Peyer's patch (tissue), 4 donors: Measurements from ENCODE around the gene SGO2. TPM values are rescaled to one million over a fixed set of nuclear protein-coding genes. Genes with fewer than 3 reads are reported as not detected.
"Not testable (repeated sequence)": the region's sequence is repeated elsewhere in the genome, so short reads cannot be mapped to it uniquely, and the experiment has no call there.

Experiments used
- DNase-seq, 3 donors: peaks; one replicate each; pipeline ENCODE4 v3.0.0-alpha.2; 2017 to 2019
- H3K27ac ChIP-seq, 4 donors: fragments of 200-600 bp; sonication (generic); one replicate each; pipeline ENCODE4 v1.5.1; 2016 to 2019
- H3K27me3 ChIP-seq, 2 donors: fragments of 200-600 bp; sonication (generic); one replicate each; pipeline ENCODE4 v1.5.1; 2019
- H3K36me3 ChIP-seq, 3 donors: fragments of 200-600 bp; sonication (generic); one replicate each; pipeline ENCODE4 v1.5.1; 2016 to 2019
- H3K4me1 ChIP-seq, 4 donors: fragments of 200-600 bp; sonication (generic); one replicate each; pipeline ENCODE4 v1.5.1; 2016 to 2019
- H3K4me3 ChIP-seq, 4 donors: fragments of 200-600 bp; sonication (generic); 1 replicate in 3 of 4; 2 replicates in 1 of 4; pipeline ENCODE4 v1.5.1; 2016 to 2019; ENCODE audit warnings: mild to moderate bottlenecking in 1 of 4
- H3K9me3 ChIP-seq, 4 donors: fragments of 200-600 bp; sonication (generic); one replicate each; pipeline ENCODE4 v1.5.1; 2016 to 2019; ENCODE audit warnings: mild to moderate bottlenecking in 1 of 4
- CTCF ChIP-seq, 6 experiments: fragments of 450-650 bp in 4 of 6; fragments of 200-600 bp in 2 of 6; sonication (generic) in 1 of 6; IDR thresholded peaks; one replicate each; pipeline ENCODE4 v1.5.1; 2017 to 2019; ENCODE audit warnings: antibody characterized with exemption in 6 of 6, mild to moderate bottlenecking in 3 of 6, moderate library complexity in 1 of 6
- POLR2A ChIP-seq, 2 donors: fragments of 450-650 bp; IDR thresholded peaks; one replicate each; pipeline ENCODE4 v1.5.1; 2017; ENCODE audit warnings: antibody characterized with exemption in 2 of 2, mild to moderate bottlenecking in 2 of 2, moderate library complexity in 2 of 2
- total RNA-seq, 4 donors: library from RNA; depleted of rRNA; stranded (reverse); fragments of >200 nt; gene quantifications; one replicate each; pipeline ENCODE4 v1.1.0, GENCODE V29; 2016

Gene SGO2
- total RNA-seq, 4 donors from 2014 or later: 2.5 to 10.0 (median 6.7) TPM

GRCh38 chr2:200538139-200538538, 12.1 kb downstream of the SGO2 start:
- Histone ChIP-seq H3K27ac (no peak overlapping the region), H3K27me3 (no peaks in the 10 kb centered on the region), H3K4me1 (no peaks in the 10 kb centered on the region), H3K36me3 (peaks cover 0 to 5% (median 0%) of the 10 kb centered on the region in 3 donors), H3K4me3 (no peak overlapping the region), H3K9me3 (no peaks in the 10 kb centered on the region)
- no peak for DNase-seq
- TF ChIP-seq POLR2A (IDR thresholded peaks at IDR 0.05): no peak

- TF ChIP-seq CTCF (IDR thresholded peaks at IDR 0.05) (no peak), POLR2A (IDR thresholded peaks at IDR 0.05) (no peak)
- peaks cover 0 to 5% (median 0%) of the 10 kb centered on the region in 3 donors for H3K36me3 ChIP-seq
- no peaks in the 10 kb centered on the region for H3K4me1 ChIP-seq
- H3K27me3 ChIP-seq: no peaks in the 10 kb centered on the region
- DNase-seq: no peak
- no peak overlapping the region for H3K27ac ChIP-seq
- no peaks in the 10 kb centered on the region for H3K9me3 ChIP-seq
- H3K4me3 ChIP-seq: no peak overlapping the region
Measured at GRCh38 chr2:200540793-200541192, 14.8 kb downstream of the SGO2 start.

- H3K9me3 ChIP-seq, H3K4me3 ChIP-seq, H3K36me3 ChIP-seq, H3K27me3 ChIP-seq, H3K27ac ChIP-seq, H3K4me1 ChIP-seq, DNase-seq: not testable (repeated sequence)
Measured at GRCh38 chr2:200566596-200566995, 40.6 kb downstream of the SGO2 start.

- Histone ChIP-seq H3K9me3 (no peaks in the 10 kb centered on the region), H3K36me3 (no peaks in the 10 kb centered on the region), H3K27ac (no peak overlapping the region), H3K4me1 (no peaks in the 10 kb centered on the region), H3K27me3 (no peaks in the 10 kb centered on the region), H3K4me3 (no peak overlapping the region)
- TF ChIP-seq POLR2A (IDR thresholded peaks at IDR 0.05) (no peak), CTCF (IDR thresholded peaks at IDR 0.05) (no peak)
- no peak for DNase-seq
Measured at GRCh38 chr2:200567932-200568331, 41.9 kb downstream of the SGO2 start.

- Histone ChIP-seq H3K27me3 (no peaks in the 10 kb centered on the region), H3K4me1 (no peaks in the 10 kb centered on the region), H3K27ac (no peak overlapping the region), H3K9me3 (no peaks in the 10 kb centered on the region), H3K36me3 (no peaks in the 10 kb centered on the region), H3K4me3 (no peak overlapping the region)
- no peak for DNase-seq
- peak in 4 of 6 experiments; percentile 24 to 49 (median 32) for TF ChIP-seq CTCF (IDR thresholded peaks at IDR 0.05)
- no peak for TF ChIP-seq POLR2A (IDR thresholded peaks at IDR 0.05)
Measured at GRCh38 chr2:200575957-200576356, 50.0 kb downstream of the SGO2 start.

GRCh38 chr2:200577027-200577426, 51.0 kb downstream of the SGO2 start:
- Histone ChIP-seq H3K27ac (no peak overlapping the region), H3K4me1 (no peaks in the 10 kb centered on the region), H3K4me3 (no peak overlapping the region), H3K36me3 (no peaks in the 10 kb centered on the region), H3K9me3 (no peaks in the 10 kb centered on the region), H3K27me3 (no peaks in the 10 kb centered on the region)
- no peak for DNase-seq
- TF ChIP-seq POLR2A (IDR thresholded peaks at IDR 0.05) (no peak), CTCF (IDR thresholded peaks at IDR 0.05) (no peak)

- TF ChIP-seq POLR2A (IDR thresholded peaks at IDR 0.05): no peak
- TF ChIP-seq CTCF (IDR thresholded peaks at IDR 0.05): peak in 4 of 6 experiments; percentile 32 to 72 (median 60)
- no peak for DNase-seq
- no peak overlapping the region for H3K27ac ChIP-seq
Measured at GRCh38 chr2:200578778-200579177, 52.8 kb downstream of the SGO2 start.

More at GRCh38 chr2:200578778-200579177, 52.8 kb downstream of the SGO2 start:
- Histone ChIP-seq H3K4me3 (no peak overlapping the region), H3K36me3 (no peaks in the 10 kb centered on the region), H3K4me1 (no peaks in the 10 kb centered on the region), H3K9me3 (no peaks in the 10 kb centered on the region), H3K27me3 (no peaks in the 10 kb centered on the region)
